Activated CD4-positive, CD25-positive, alpha-beta regulatory T cell treated with anti-CD3 and anti-CD28 coated beads, Interleukin-2, amount 50 U/mL, for 24 hours (primary cell): ENCODE measurements around the gene CRADD.
"Not testable (repeated sequence)": the region's sequence is repeated elsewhere in the genome, so short reads cannot be mapped to it uniquely, and the experiment has no call there.

ENCODE experiments used
- ATAC-seq, 2 donors: fragments of 150-1000 bp; cut with Tn5 transposase; one replicate each; pipeline ENCODE4 v1.10.0; 2021; ENCODE audit warnings: mild to moderate bottlenecking in 1 of 2, moderate library complexity in 1 of 2

CRADD gene

DNA sequence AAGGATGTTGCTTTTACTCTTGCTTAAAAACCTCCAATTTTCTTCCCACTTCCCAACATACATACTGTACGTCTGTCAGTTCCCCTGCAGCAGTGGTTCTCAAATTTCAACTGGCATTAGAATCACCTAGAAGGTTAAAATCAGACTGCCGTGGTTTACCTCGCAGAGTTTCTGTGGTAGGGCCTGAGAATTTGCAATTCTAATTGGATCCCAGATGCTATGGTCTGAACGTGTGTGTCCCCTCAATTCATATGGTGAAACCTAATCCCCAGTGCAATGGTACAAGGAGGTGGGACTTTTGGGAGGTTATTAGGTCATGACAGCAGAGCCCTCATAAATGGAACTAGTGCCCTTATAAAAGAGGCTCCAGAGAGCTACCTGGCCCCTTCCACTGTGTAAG is 226.9 kb downstream of the CRADD start:
- no peak for ATAC-seq

- no peak for ATAC-seq
These were observed 231.1 kb downstream of the CRADD start for GRCh38 chr12:93908264-93908663.

GRCh38 chr12:93908846-93909567 is 231.8 kb downstream of the CRADD start:
- ATAC-seq, result no peak

GRCh38 chr12:93911396-93911795 is 234.2 kb downstream of the CRADD start:
- no peak for ATAC-seq

DNA sequence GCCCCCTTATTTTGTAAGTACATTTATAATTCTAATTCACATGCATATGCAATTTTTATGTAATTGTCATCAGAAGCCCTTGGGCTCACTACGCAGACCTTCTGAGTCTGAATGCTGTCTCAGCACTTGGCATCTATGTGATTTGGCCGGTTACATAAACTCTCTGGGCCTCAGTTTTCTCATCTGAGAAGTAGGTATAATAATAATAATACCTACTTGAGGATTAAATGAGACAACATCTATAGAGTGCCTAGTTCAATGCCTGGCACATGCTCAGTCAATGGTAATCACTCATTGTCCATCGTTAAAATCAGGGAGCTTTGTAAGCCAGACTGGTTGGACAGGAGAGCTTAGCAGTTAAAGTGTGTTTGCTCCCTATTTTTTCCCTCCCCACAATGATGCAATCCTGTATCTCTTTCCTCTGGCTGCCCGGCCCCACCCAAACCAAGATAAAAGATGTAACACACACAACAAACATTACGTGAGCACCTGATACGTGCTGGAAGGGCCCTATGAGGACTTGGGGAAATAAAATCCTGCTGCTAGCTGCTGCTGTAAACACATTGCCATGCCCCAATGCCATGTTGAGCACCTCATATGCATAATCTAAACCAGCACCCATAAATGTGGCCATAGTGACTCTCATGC is 235.0 kb downstream of the CRADD start:
- no peak for ATAC-seq

DNA sequence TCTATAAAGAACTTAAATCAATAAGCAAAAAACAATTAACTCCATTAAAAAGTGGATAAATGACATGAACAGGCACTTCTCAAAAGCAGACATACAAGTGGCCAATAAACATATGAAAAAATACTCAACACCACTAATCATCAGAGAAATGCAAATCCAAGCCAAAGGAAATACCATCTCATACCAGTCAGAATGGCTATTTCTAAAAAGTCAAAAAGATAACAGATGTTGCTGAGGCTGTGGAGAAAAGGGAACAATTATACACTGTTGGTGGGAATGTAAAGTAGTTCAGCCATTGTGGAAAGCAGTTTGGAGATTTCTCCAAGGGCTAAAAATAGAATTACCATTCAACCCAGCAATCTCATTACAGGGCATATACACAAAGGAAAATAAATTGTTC is 236.7 kb downstream of the CRADD start:
- no peak for ATAC-seq

DNA sequence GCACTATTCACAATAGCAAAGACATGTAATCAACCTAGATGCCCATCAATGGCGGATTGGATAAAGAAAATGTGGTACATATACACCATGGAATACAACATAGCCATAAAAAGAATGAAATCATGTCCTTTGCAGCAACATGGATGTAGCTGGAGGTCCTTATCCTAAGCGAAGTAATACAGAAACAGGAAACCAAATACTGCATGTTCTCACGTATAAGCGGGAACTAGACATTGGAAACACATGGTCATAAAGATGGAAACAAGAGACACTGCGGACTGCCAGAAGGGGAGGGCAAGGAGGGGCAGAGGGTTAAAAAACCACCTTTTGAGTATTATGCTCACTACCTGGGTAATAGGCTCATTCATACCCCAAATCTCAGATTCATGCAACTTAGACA is 237.1 kb downstream of the CRADD start:
- no peak for ATAC-seq

DNA sequence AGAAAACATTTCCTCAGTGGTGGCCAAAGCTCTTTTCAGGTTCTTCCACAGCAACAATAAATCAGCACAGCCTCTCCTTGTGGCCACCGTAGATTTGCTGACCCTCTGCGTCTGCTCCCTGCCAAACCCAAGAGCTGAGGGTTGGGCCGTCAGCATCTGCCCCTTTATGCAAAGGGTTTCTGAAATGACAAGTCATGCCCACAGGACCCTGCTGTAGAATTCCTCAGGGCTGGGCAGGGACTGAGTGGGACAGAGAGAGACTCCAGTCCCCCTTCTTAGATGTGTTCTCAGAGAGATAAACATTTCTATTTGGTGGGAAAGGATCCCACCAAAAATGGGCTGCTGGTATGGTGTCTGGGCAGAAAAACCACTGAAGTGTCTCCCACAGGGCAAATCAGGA is 238.2 kb downstream of the CRADD start:
- ATAC-seq, result no peak

GRCh38 chr12:93916402-93916801 is 239.2 kb downstream of the CRADD start:
- no peak for ATAC-seq

GRCh38 chr12:93918262-93918661 is 241.1 kb downstream of the CRADD start:
- ATAC-seq, result no peak

GRCh38 chr12:93918900-93919299 is 241.7 kb downstream of the CRADD start:
- no peak for ATAC-seq

- no peak for ATAC-seq
These were observed 244.3 kb downstream of the CRADD start for GRCh38 chr12:93921521-93921920.

GRCh38 chr12:93922583-93923006 is 245.4 kb downstream of the CRADD start:
- ATAC-seq, result no peak

GRCh38 chr12:93924367-93924766 is 247.2 kb downstream of the CRADD start:
- no peak for ATAC-seq

DNA sequence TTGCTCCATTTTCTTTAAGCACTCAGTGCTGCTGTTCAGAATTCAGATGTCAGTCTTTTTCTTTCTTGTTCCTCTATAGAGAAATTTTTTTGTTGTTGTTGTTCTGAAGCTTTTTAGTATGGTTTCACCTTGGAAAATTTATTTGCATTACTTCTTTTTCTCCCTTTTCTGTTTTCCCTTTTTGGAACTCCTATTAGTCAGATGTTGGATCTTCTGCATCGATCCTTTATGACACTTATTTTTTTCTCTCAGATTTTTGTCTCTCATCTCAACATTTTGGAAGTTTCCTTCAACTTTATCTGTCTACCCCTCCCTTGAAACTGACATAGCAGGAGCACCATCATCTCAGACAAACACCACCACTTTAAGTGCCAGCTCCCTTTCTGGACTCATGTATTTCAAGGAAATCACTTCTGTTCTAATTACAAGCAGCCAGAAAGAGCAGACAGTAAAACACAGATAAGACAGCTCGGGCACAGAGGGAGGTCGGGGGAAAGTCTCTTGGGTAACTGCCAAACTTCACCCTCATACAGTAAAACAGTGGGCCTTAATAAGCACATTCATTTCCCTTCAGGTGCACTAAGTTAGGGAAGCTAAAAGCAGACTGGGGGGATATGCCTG is 248.5 kb downstream of the CRADD start:
- ATAC-seq, result no peak

DNA sequence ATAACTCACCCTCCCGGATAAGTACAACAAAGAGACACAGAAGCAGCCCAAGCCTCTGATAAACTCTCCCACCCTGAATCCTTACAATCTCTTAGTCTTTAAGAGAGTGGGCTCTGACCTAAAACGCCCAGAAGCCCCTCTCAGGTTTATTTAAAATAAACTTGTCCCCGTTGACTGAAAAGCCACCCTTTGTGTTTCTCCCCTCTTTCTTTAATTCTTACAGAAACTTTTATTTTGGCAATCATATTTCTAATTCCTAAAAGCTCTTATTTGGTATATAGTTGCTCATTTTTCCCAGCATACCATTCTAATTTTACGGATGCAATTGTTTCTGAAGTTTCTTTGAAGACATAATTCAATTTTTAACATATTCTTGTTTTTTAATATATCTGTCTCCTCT is 249.1 kb downstream of the CRADD start:
- ATAC-seq, result no peak

GRCh38 chr12:93929081-93929480 is 251.9 kb downstream of the CRADD start:
- ATAC-seq, result not testable (repeated sequence)

- no peak for ATAC-seq
These were observed 260.6 kb downstream of the CRADD start for GRCh38 chr12:93937812-93938211.

DNA sequence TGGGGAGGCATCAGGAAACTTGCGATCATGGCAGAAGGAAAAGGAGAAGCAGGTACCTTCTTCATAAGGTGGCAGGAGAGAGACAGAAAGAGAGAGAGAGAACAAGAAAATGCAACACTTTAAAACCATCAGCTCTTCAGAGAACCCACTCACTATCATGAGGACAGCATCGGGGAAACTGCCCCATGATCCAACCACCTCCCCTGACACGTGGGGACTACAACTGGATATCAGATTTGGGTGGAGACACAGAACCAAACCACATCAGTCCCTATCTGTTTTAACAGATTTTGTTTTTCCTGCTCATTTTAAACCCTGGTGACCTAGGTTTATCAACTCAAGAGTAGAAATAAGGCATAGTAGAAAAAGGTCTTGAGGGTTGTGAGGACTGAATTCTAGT is 261.1 kb downstream of the CRADD start:
- ATAC-seq, result no peak

- ATAC-seq, result no peak
These were observed 261.8 kb downstream of the CRADD start for GRCh38 chr12:93938931-93939330.

GRCh38 chr12:93939641-93940325 is 262.6 kb downstream of the CRADD start:
- no peak for ATAC-seq

DNA sequence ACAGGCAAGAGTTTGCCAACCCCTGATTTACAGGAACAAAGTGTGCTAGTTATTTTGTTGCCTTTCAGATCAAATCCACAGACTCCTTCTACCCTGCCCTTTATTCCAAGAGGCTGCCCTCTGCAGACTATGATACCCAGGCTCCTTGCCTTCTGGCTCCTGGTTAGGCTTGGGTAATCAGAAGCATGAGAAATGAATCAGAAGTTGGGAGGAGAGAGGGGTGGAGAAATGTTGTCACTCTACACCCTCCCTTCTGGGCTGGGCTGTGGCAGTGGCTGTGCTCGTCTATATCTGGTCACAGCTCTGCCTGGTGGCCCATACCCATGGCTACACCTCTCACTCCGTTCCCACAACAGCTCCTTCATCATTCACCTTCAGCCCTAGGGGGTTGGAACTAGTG is 266.6 kb downstream of the CRADD start:
- no peak for ATAC-seq

GRCh38 chr12:93944201-93944600 is 267.0 kb downstream of the CRADD start:
- ATAC-seq, result no peak
